ENCODE measurements around the gene CATSPER1. TPM values are rescaled to one million over a fixed set of nuclear protein-coding genes. Genes with fewer than 3 reads are reported as not detected.

The CATSPER1 gene
- total RNA-seq, 1 experiment from 2014 or later, result 1.1 TPM

DNA sequence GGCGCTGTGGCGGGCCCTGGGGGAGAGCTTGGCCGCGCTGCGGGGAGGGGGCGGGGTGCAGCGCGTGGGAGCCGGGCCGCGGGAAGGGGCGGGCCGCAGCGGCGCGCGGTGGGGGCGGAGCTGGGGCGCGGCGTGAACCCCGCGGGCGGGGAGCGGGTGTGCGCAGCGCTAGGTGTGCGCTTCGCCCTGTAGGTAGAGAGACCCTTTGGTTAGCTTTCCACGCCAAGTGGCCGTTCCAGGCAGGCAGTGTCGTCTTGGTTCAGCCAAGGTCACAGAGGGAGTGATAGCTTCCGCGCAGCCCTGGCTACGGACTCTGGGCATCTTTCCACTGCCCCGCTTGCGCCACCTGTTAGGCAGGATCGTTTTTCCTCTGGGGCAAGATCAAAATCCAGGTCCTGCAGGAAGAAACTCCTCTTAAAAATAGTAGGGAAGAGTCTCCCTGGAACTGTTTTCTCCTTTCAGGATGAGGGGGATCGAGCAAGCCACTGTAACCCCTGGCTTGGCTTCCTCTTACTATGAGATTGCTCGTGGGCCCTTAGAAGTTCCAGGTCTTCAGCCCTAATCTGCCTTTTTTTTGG lies 23.5 kb downstream of the CATSPER1 start:
- Histone ChIP-seq H3K27ac (ENCODE audit: low read length) (peak overlapping the region; percentile 85), H3K36me3 (ENCODE audit: low read depth, low read length) (peaks cover 42% of the 10 kb centered on the region), H3K9me3 (ENCODE audit: low read length) (no peaks in the 10 kb centered on the region), H4K20me1 (ENCODE audit: low read length) (no peaks in the 10 kb centered on the region), H3K9me2 (replicated peaks; ENCODE audit: low read length) (no peaks in the 10 kb centered on the region), H3K27me3 (ENCODE audit: low read length) (no peaks in the 10 kb centered on the region), H3K4me1 (ENCODE audit: insufficient read depth, low read length) (peaks cover 14% of the 10 kb centered on the region), H3K4me3 (ENCODE audit: low read length) (peak overlapping the region; percentile 85), H3F3A (ENCODE audit: low read length, unreplicated experiment) (peaks cover 9% of the 10 kb centered on the region), H3K79me2 (ENCODE audit: low read length) (peaks cover 56% of the 10 kb centered on the region), H3K4me2 (ENCODE audit: low read length) (peak overlapping the region; percentile 87), H3K9ac (ENCODE audit: low read length) (peak overlapping the region; percentile 91), H2AFZ (ENCODE audit: low read length) (peak overlapping the region; percentile 90)
- intact Hi-C loops (cut with micrococcal nuclease), result loop anchor here (1.0 to 2.0 kb wide), 3 partner anchors 41 to 50 kb away; partner anchors contain the start of genes SART1 and SF3B2
- ChIA-PET CTCF (no interaction called here), POLR2A (ENCODE audit: unreplicated experiment) (interaction anchor here (0.6 to 0.8 kb wide), 2 partner anchors 8 to 20 kb away, joined by 3 read pairs; no protein-coding TSS in a partner anchor)
- TF ChIP-seq, protein P1, sequence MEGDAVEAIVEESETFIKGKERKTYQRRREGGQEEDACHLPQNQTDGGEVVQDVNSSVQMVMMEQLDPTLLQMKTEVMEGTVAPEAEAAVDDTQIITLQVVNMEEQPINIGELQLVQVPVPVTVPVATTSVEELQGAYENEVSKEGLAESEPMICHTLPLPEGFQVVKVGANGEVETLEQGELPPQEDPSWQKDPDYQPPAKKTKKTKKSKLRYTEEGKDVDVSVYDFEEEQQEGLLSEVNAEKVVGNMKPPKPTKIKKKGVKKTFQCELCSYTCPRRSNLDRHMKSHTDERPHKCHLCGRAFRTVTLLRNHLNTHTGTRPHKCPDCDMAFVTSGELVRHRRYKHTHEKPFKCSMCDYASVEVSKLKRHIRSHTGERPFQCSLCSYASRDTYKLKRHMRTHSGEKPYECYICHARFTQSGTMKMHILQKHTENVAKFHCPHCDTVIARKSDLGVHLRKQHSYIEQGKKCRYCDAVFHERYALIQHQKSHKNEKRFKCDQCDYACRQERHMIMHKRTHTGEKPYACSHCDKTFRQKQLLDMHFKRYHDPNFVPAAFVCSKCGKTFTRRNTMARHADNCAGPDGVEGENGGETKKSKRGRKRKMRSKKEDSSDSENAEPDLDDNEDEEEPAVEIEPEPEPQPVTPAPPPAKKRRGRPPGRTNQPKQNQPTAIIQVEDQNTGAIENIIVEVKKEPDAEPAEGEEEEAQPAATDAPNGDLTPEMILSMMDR (conservative IDR thresholded peaks at IDR 0.05; ENCODE audit: low read depth, low read length), result peak; percentile 50
- no peak for TF ChIP-seq EZH2phosphoT487 (IDR thresholded peaks at IDR 0.05; ENCODE audit: borderline replicate concordance, low read length)
- BruUV-seq (replicated peaks), result no TSS peak
- ATAC-seq, result peak; percentile 72
- DNase-seq, result peak; percentile 63

- H3K36me3 ChIP-seq (ENCODE audit: low read depth, low read length), result peaks cover 48% of the 10 kb centered on the region
- BruUV-seq (replicated peaks), result no TSS peak
- H4K20me1 ChIP-seq (ENCODE audit: low read length), result no peaks in the 10 kb centered on the region
- no peaks in the 10 kb centered on the region for H3K9me2 ChIP-seq (replicated peaks; ENCODE audit: low read length)
- intact Hi-C loops (cut with micrococcal nuclease), result loop anchor here (1.0 to 2.0 kb wide), 3 partner anchors 41 to 51 kb away; partner anchors contain the start of genes SART1 and SF3B2
- H3K27me3 ChIP-seq (ENCODE audit: low read length), result no peaks in the 10 kb centered on the region
- peak; percentile 74 for ATAC-seq
- peaks cover 56% of the 10 kb centered on the region for H3K79me2 ChIP-seq (ENCODE audit: low read length)
- H3K4me1 ChIP-seq (ENCODE audit: insufficient read depth, low read length), result peaks cover 14% of the 10 kb centered on the region
- peak within 1 kb of the TSS; percentile 85 for H3K4me3 ChIP-seq (ENCODE audit: low read length)
- H3F3A ChIP-seq (ENCODE audit: low read length, unreplicated experiment), result peaks cover 9% of the 10 kb centered on the region
- TF ChIP-seq EZH2phosphoT487 (IDR thresholded peaks at IDR 0.05; ENCODE audit: borderline replicate concordance, low read length), result no peak
- no peak for TF ChIP-seq EZH2 (IDR thresholded peaks at IDR 0.05; ENCODE audit: low read length, unreplicated experiment)
- TF ChIP-seq, protein P1 (conservative IDR thresholded peaks at IDR 0.05; ENCODE audit: low read depth, low read length), result no peak
- ChIA-PET POLR2A (ENCODE audit: unreplicated experiment) (interaction anchor here (0.6 kb wide), 1 partner anchor 349 kb away, joined by 3 read pairs; no protein-coding TSS in a partner anchor), CTCF (no interaction called here)
- peak within 1 kb of the TSS; percentile 91 for H3K9ac ChIP-seq (ENCODE audit: low read length)
- peak within 1 kb of the TSS; percentile 85 for H3K27ac ChIP-seq (ENCODE audit: low read length)
- no peaks in the 10 kb centered on the region for H3K9me3 ChIP-seq (ENCODE audit: low read length)
- peak; percentile 99 for DNase-seq
- H3K4me2 ChIP-seq (ENCODE audit: low read length), result peak within 1 kb of the TSS; percentile 87
- H2AFZ ChIP-seq (ENCODE audit: low read length), result peak within 1 kb of the TSS; percentile 90
Measured at GRCh38 chr11:66001942-66002647, 24.2 kb downstream of the CATSPER1 start, which contains the start of the genes BANF1 and EIF1AD. Gene BANF1, plus strand, starts transcription at chr11:66002503. Its CDS starts 748 bp downstream, at chr11:66003251. Gene EIF1AD, minus strand, starts transcription at chr11:66002157. Its CDS starts 1,768 bp downstream, at chr11:66000389.
